ENCODE measurements around the gene INPP4B. TPM values are rescaled to one million over a fixed set of nuclear protein-coding genes. Genes with fewer than 3 reads are reported as not detected.

Gene INPP4B
- total RNA-seq, 1 experiment from 2014 or later: 0.07 TPM

DNA sequence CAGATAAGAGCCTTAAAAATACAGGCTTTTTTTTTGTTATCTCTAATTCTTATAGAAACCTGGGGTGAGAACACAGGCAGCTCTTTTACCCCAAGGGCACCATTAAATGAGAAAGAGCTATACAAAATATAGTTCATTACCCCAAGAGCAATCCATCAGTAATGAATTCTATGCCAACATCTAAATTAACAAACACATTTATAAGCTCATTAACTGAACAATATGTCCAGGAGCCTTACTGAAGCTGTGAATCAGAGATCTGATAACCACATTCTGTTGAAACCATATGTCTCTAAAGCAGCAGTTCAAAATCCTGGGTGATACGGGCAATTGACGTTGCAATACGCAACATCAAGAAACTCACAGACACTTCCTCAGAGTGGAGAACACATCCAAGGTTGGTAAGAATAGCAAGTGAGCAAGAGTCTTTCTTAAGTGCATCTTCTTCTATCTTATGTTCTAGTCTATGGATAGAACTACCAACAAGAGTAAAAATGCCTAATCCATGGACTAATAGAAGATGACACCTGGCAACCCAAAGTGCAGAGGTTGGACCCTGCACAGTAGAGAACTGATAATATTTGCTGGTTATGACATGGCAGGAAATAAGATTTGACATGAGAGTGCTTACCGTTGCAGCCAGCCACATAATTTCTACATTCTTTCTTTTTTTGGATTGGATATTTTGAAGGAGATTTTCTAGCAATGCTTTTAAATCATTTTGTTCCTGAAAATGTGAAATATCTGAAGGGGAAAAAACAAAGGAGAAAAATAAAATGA, 760.4 kb downstream of the INPP4B start:
- H3K18ac ChIP-seq (ENCODE audit: insufficient read length, low read depth, low read length): no peak overlapping the region
- no peak overlapping the region for H2BK15ac ChIP-seq (ENCODE audit: low read depth, low read length)
- H4K5ac ChIP-seq (ENCODE audit: insufficient read length, low read depth, low read length): no peak overlapping the region
- no peak overlapping the region for H2AK5ac ChIP-seq (ENCODE audit: insufficient read length, low read length)
- no peak overlapping the region for H3T11ph ChIP-seq (ENCODE audit: low read length)
- no peaks in the 10 kb centered on the region for H3K4me1 ChIP-seq (ENCODE audit: insufficient read depth, low read length)
- H3K27ac ChIP-seq (ENCODE audit: insufficient read length, low read depth, low read length): no peak overlapping the region
- Mint-ChIP-seq H3K36me3 (ENCODE audit: insufficient read depth in 1 of 3, low read depth in 3 of 3) (no peaks in the 10 kb centered on the region), H3K27me3 (ENCODE audit: low read depth) (no peaks in the 10 kb centered on the region), H3K4me3 (no peak overlapping the region), H3K9me3 (no peaks in the 10 kb centered on the region), H3K27ac (no peak overlapping the region), H3K4me1 (peaks cover 0 to 8% of the 10 kb centered on the region in 2 experiments; a peak in 2 of 4 replicates)
- H3K9ac ChIP-seq (ENCODE audit: extremely low read depth, insufficient read length, low read length): no peak overlapping the region
- no peak for TF ChIP-seq CTCF (conservative IDR thresholded peaks at IDR 0.05)
- no peak for DNase-seq
- no peak overlapping the region for H3K14ac ChIP-seq (ENCODE audit: insufficient read depth, low read length)
- WGBS (ENCODE audit: extremely low coverage, insufficient read length, low lambda C conversion rate): no CpG with 5 or more reads among the region's 4 CpGs
- H4K91ac ChIP-seq (ENCODE audit: insufficient read length, low read depth, low read length): no peak overlapping the region
- no peak overlapping the region for H2BK20ac ChIP-seq (ENCODE audit: low read depth, low read length, poor library complexity, severe bottlenecking)
- H3K23ac ChIP-seq (ENCODE audit: insufficient read length, low read depth, low read length): no peak overlapping the region
- no peak overlapping the region for H2BK120ac ChIP-seq (ENCODE audit: low read depth, low read length, poor library complexity, severe bottlenecking)
- H3K27me3 ChIP-seq (ENCODE audit: insufficient read depth, low read length): no peaks in the 10 kb centered on the region
- no peaks in the 10 kb centered on the region for H3K9me3 ChIP-seq (ENCODE audit: control insufficient read depth, low read depth, low read length)
- no peak overlapping the region for H4K8ac ChIP-seq (replicated peaks; ENCODE audit: insufficient read length, low read depth, low read length)
- H3K23me2 ChIP-seq (ENCODE audit: insufficient read length, low read depth, low read length, poor library complexity, severe bottlenecking): no peaks in the 10 kb centered on the region
- no peaks in the 10 kb centered on the region for H4K20me1 ChIP-seq (ENCODE audit: control insufficient read depth, insufficient read depth, insufficient read length)
- no peak overlapping the region for H3K4me2 ChIP-seq (ENCODE audit: insufficient read depth, insufficient read length, low read length)
- no peak overlapping the region for H2BK5ac ChIP-seq (ENCODE audit: insufficient read length, low read length)
- H3K79me2 ChIP-seq (ENCODE audit: insufficient read depth, low read length): no peaks in the 10 kb centered on the region
- H2BK12ac ChIP-seq (ENCODE audit: insufficient read length, low read depth, low read length): no peak overlapping the region
- H3K56ac ChIP-seq (ENCODE audit: insufficient read length, low read depth, low read length): no peak overlapping the region
- no peak overlapping the region for H2AFZ ChIP-seq (ENCODE audit: low read length)
- H3K79me1 ChIP-seq (ENCODE audit: insufficient read depth, low read depth, low read length, poor library complexity, severe bottlenecking): no peaks in the 10 kb centered on the region
- no peak overlapping the region for H3K4ac ChIP-seq (ENCODE audit: low read depth, low read length)

Measured in H9 (cell line).